Trophoblast cell (in vitro differentiated cells and primary cell): Measurements from ENCODE around the gene TBXAS1.

ENCODE experiments used
- DNase-seq, 2 donors: peaks; one replicate each; pipeline ENCODE4 v3.0.0-alpha.2; 2016
- H2AFZ ChIP-seq: 2 replicates; pipeline ENCODE4 v1.6.1; 2013; ENCODE audit warnings: low read length, moderate library complexity, mild to moderate bottlenecking; ENCODE audit not compliant: insufficient read depth, poor library complexity
- H2AK5ac ChIP-seq: 2 replicates; pipeline ENCODE4 v1.6.1; 2013; ENCODE audit warnings: mild to moderate bottlenecking, low read length
- H2BK120ac ChIP-seq: 2 replicates; pipeline ENCODE4 v1.6.1; 2013; ENCODE audit warnings: low read length, mild to moderate bottlenecking, moderate library complexity; ENCODE audit not compliant: insufficient read depth, poor library complexity
- H2BK12ac ChIP-seq: 2 replicates; pipeline ENCODE4 v1.6.1; 2013; ENCODE audit warnings: mild to moderate bottlenecking, low read length, moderate library complexity
- H2BK5ac ChIP-seq: 2 replicates; pipeline ENCODE4 v1.6.1; 2013; ENCODE audit warnings: low read length, low read depth, moderate library complexity, mild to moderate bottlenecking; ENCODE audit not compliant: poor library complexity
- H3K14ac ChIP-seq: 2 replicates; pipeline ENCODE4 v1.6.1; 2013; ENCODE audit warnings: mild to moderate bottlenecking, low read length
- H3K18ac ChIP-seq: 2 replicates; pipeline ENCODE4 v1.6.1; 2013; ENCODE audit warnings: mild to moderate bottlenecking, low read length
- H3K23ac ChIP-seq: 2 replicates; pipeline ENCODE4 v1.6.1; 2013; ENCODE audit warnings: low read length
- H3K27ac ChIP-seq: 2 replicates; pipeline ENCODE4 v1.5.1; 2013; ENCODE audit warnings: low read depth, mild to moderate bottlenecking, inconsistent platforms, low read length, moderate library complexity
- H3K27me3 ChIP-seq: 2 replicates; pipeline ENCODE4 v1.6.1; 2013; ENCODE audit warnings: inconsistent platforms, mild to moderate bottlenecking, low read length, moderate library complexity; ENCODE audit not compliant: insufficient read depth
- H3K36me3 ChIP-seq, 2 experiments: 1 replicate in 1 of 2; 2 replicates in 1 of 2; pipeline ENCODE4 v1.6.1; 2013; ENCODE audit warnings: low read length in 2 of 2, mild to moderate bottlenecking in 2 of 2, moderate library complexity in 1 of 2; ENCODE audit not compliant: insufficient read depth in 2 of 2, control insufficient read depth in 1 of 2
- H3K4ac ChIP-seq: 2 replicates; pipeline ENCODE4 v1.6.1; 2013; ENCODE audit warnings: low read depth, mild to moderate bottlenecking, low read length, moderate library complexity
- H3K4me1 ChIP-seq, 2 experiments: 1 replicate in 1 of 2; 2 replicates in 1 of 2; pipeline ENCODE4 v1.6.1; 2013; ENCODE audit warnings: low read length in 2 of 2, mild to moderate bottlenecking in 2 of 2, moderate library complexity in 1 of 2; ENCODE audit not compliant: insufficient read depth in 2 of 2, control insufficient read depth in 1 of 2
- H3K4me2 ChIP-seq: 2 replicates; pipeline ENCODE4 v1.6.1; 2013; ENCODE audit warnings: inconsistent platforms, mild to moderate bottlenecking, low read length, moderate library complexity
- H3K4me3 ChIP-seq: 2 replicates; pipeline ENCODE4 v1.5.1; 2013; ENCODE audit warnings: mild to moderate bottlenecking, low read depth, low read length, inconsistent platforms
- H3K79me1 ChIP-seq: one replicate; pipeline ENCODE4 v1.6.1; 2013; ENCODE audit warnings: low read length
- H3K79me2 ChIP-seq: 2 replicates; pipeline ENCODE4 v1.6.1; 2013; ENCODE audit warnings: low read length, mild to moderate bottlenecking; ENCODE audit not compliant: control insufficient read depth, insufficient read depth, poor library complexity
- H3K9ac ChIP-seq: 2 replicates; pipeline ENCODE4 v1.6.1; 2013; ENCODE audit warnings: mild to moderate bottlenecking, low read length
- H3K9me3 ChIP-seq: 2 replicates; pipeline ENCODE4 v1.6.1; 2013; ENCODE audit warnings: low read depth, mild to moderate bottlenecking, control low read depth, inconsistent platforms, low read length; ENCODE audit not compliant: insufficient read depth
- H4K12ac ChIP-seq: 2 replicates; pipeline ENCODE4 v1.6.1; 2013; ENCODE audit warnings: low read depth, mild to moderate bottlenecking, low read length, moderate library complexity
- H4K8ac ChIP-seq: 2 replicates; pipeline ENCODE4 v1.6.1; 2013; ENCODE audit warnings: low read depth, mild to moderate bottlenecking, low read length, moderate library complexity
- H4K91ac ChIP-seq: one replicate; pipeline ENCODE4 v1.6.1; 2013; ENCODE audit warnings: low read depth, mild to moderate bottlenecking, low read length, moderate library complexity
- WGBS: extraction: QIAGEN DNeasy Blood & Tissue Kit; methylation state at CpG from one replicate; pipeline ENCODE4 v1.1.7; 2013; ENCODE audit warnings: missing lambda C conversion rate; ENCODE audit not compliant: insufficient read length, insufficient coverage; ENCODE audit errors: extremely low coverage; 5-methylcytosine and 5-hydroxymethylcytosine counted together

The TBXAS1 gene

DNA sequence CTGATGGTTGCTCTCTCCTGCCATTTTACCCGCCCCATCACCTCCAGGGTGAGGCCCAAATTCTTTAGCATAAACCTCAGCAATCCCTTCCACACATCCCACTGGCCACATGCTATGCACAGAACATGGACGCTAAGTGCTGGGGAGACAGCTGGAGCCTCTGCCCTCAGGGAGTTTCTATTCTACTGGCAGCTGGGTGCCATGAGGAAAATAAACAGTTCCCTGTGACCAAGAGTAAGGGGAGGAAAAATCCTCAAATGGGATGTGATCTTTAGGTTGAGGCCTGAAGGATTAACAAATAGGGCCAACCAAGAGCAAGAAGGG is 232.5 kb downstream of the TBXAS1 start:
- Histone ChIP-seq H3K27ac (no peak overlapping the region), H2BK5ac (no peak overlapping the region), H2BK12ac (no peak overlapping the region), H3K4me2 (no peak overlapping the region), H3K18ac (no peak overlapping the region), H3K79me2 (peaks cover 2% of the 10 kb centered on the region), H2AK5ac (no peak overlapping the region), H3K4me3 (no peak overlapping the region), H3K23ac (no peak overlapping the region), H3K9ac (no peak overlapping the region), H3K27me3 (peaks cover 16% of the 10 kb centered on the region), H3K14ac (no peak overlapping the region), H3K4me1 (peaks cover 2 to 3% of the 10 kb centered on the region in 2 experiments), H3K9me3 (peaks cover 3% of the 10 kb centered on the region), H3K79me1 (no peaks in the 10 kb centered on the region), H3K36me3 (no peaks in the 10 kb centered on the region), H4K8ac (no peak overlapping the region), H4K91ac (no peak overlapping the region), H4K12ac (no peak overlapping the region), H3K4ac (no peak overlapping the region), H2BK120ac (no peak overlapping the region), H2AFZ (no peak overlapping the region)
- DNase-seq: no peak
- no CpG with 5 or more reads among the region's 2 CpGs for WGBS

DNA sequence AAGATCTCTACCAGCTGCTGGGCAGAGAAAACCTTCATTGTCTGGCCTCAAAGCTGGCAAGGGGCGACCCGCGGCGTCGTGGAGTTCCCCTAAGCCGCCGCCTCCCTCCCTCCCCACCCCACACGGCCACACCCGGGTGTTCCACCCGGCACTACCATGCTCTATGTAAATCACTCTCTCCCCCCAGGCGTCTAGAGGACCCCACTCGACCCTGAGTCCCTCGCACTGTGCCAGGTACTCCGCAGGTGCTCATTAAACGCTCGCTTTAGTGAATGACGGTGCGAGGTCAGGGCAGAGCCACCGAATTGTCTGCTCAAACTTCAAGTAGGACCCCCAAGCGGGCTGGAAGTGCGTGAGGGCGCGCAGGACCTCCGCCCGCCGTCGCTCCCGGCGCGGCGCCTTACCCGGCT is 233.1 kb downstream of the TBXAS1 start:
- Histone ChIP-seq H3K23ac (no peak overlapping the region), H3K27me3 (peaks cover 16% of the 10 kb centered on the region), H3K4me2 (peak overlapping the region; percentile 94), H2BK5ac (no peak overlapping the region), H3K9me3 (peaks cover 3% of the 10 kb centered on the region), H3K4me1 (peaks cover 2 to 3% of the 10 kb centered on the region in 2 experiments), H2BK120ac (no peak overlapping the region), H3K36me3 (no peaks in the 10 kb centered on the region), H3K79me1 (no peaks in the 10 kb centered on the region), H4K8ac (no peak overlapping the region), H3K14ac (no peak overlapping the region), H3K79me2 (peaks cover 2% of the 10 kb centered on the region), H2AFZ (peak overlapping the region; percentile 69), H3K4ac (no peak overlapping the region), H2BK12ac (no peak overlapping the region), H4K91ac (no peak overlapping the region), H3K9ac (no peak overlapping the region), H3K18ac (no peak overlapping the region), H2AK5ac (no peak overlapping the region), H4K12ac (no peak overlapping the region), H3K4me3 (peak overlapping the region; percentile 70), H3K27ac (no peak overlapping the region)
- DNase-seq: peak in 1 of 2 donors; percentile 21
- no CpG with 5 or more reads among the region's 32 CpGs for WGBS

DNA sequence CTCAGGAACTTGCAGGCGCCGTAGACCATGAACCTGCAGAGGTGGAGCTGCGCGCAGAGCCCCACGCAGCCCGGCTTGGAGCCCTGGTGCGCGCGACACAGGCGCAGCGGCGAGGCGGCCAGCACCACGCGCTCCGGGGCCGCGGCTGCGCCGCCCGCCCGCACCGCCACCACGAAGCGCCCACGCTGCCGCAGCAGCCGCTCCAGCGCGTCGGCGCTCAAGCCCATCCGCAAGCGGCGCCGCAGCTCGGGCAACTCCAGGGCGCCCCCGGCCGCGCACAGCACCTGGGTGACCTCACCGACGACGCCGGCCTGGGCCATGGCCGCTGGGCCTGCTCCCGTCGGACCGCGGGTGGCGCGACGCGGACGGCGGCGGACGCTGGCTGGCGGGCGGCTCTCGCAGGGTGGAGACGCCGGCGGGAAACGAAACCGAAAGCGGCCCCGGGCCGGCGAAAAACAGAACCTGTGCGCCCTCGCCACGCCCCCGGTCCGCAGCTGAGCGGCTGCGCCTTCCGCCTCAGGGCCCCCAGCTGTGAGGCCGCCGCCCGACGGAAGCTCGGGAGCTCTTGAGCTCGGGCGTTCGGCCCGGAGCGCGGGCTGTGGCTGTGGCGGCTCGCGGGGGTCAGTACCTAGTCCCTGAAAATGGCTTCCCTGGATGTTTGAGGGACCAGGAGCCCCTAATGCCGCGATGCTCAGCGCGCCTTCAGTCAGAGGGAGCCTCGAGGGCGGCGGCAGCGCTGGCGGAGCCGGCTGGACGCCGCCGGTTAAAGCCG is 233.7 kb downstream of the TBXAS1 start, which contains the start of gene PARP12:
PARP12 (minus strand) TSS at position 424 of the 772 bp plus-strand sequence; CDS start at position 320, 104 bp downstream.
- Histone ChIP-seq H3K14ac (peak within 1 kb of the TSS; percentile 20), H3K4ac (no peak within 1 kb of the TSS), H4K91ac (peak within 1 kb of the TSS; percentile 48), H3K18ac (peak within 1 kb of the TSS; percentile 3), H2BK5ac (no peak within 1 kb of the TSS), H3K36me3 (no peaks in the 10 kb centered on the region), H2BK120ac (peak within 1 kb of the TSS; percentile 34), H3K9ac (no peak within 1 kb of the TSS), H3K4me2 (peak within 1 kb of the TSS; percentile 94), H3K23ac (no peak within 1 kb of the TSS), H3K4me1 (peaks cover 2 to 3% of the 10 kb centered on the region in 2 experiments), H2AFZ (peak within 1 kb of the TSS; percentile 69), H3K9me3 (peaks cover 3% of the 10 kb centered on the region), H4K12ac (peak within 1 kb of the TSS; percentile 55), H3K79me1 (no peaks in the 10 kb centered on the region), H4K8ac (peak within 1 kb of the TSS; percentile 72), H3K4me3 (peak within 1 kb of the TSS; percentile 70), H2BK12ac (no peak within 1 kb of the TSS), H3K27me3 (peaks cover 16% of the 10 kb centered on the region), H2AK5ac (no peak within 1 kb of the TSS), H3K27ac (no peak within 1 kb of the TSS), H3K79me2 (peaks cover 2% of the 10 kb centered on the region)
- DNase-seq: peak; percentile 86 to 93
- WGBS: no CpG with 5 or more reads among the region's 106 CpGs

DNA sequence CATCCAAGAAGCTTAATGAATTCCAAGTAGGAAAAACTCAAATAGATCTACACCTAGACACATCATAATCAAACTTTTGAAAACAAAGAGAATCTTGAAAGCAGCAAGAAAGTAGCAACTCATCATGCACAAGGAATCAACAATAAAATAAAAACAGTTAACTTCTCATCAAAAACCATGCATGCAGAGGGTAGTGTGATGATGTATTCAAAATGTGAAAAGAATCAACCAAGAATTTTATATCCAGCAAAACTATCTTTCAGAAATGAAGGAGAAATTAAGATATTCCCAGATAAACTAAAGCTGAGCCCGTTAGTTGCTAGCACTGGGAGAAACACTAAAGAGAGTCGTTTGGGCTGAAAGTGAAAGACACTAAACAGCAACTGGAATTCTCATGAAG is 238.0 kb downstream of the TBXAS1 start:
- Histone ChIP-seq H2AK5ac (no peak overlapping the region), H4K8ac (no peak overlapping the region), H2AFZ (no peak overlapping the region), H3K9ac (no peak overlapping the region), H3K79me2 (peaks cover 2% of the 10 kb centered on the region), H2BK5ac (no peak overlapping the region), H3K23ac (no peak overlapping the region), H2BK120ac (no peak overlapping the region), H3K4me2 (no peak overlapping the region), H3K4me1 (peaks cover 2 to 3% of the 10 kb centered on the region in 2 experiments), H3K79me1 (no peaks in the 10 kb centered on the region), H3K4ac (no peak overlapping the region), H3K14ac (no peak overlapping the region), H4K12ac (no peak overlapping the region), H3K27ac (no peak overlapping the region), H3K9me3 (peaks cover 3% of the 10 kb centered on the region), H3K27me3 (peaks cover 13% of the 10 kb centered on the region), H3K4me3 (no peak overlapping the region), H3K36me3 (no peaks in the 10 kb centered on the region), H3K18ac (no peak overlapping the region), H2BK12ac (no peak overlapping the region), H4K91ac (no peak overlapping the region)
- no peak for DNase-seq
- WGBS: no CpG with 5 or more reads among the region's 2 CpGs
